Mammary epithelial cell (primary cell): ENCODE data around the gene LIFR.

Source experiments
- CTCF ChIP-seq, 2 donors: IDR thresholded peaks in 1 of 2; conservative IDR thresholded peaks in 1 of 2; 2 replicates each; pipeline ENCODE4 v1.5.1; 2011 to 2012; ENCODE audit warnings: inconsistent platforms in 2 of 2, low read length in 2 of 2, mild to moderate bottlenecking in 2 of 2, control low read depth in 1 of 2, low read depth in 1 of 2; ENCODE audit not compliant: insufficient read depth in 1 of 2; ENCODE audit errors: extremely low read depth in 1 of 2
- EZH2 ChIP-seq: IDR thresholded peaks from 2 replicates; pipeline ENCODE4 v1.6.1; 2012; ENCODE audit warnings: low read length, inconsistent platforms, borderline replicate concordance

GRCh38 chr5:38579105-38579504 lies 22.7 kb upstream of the LIFR start:
- TF ChIP-seq CTCF (conservative IDR thresholded peaks at IDR 0.05 in 1 of 2, IDR thresholded peaks at IDR 0.05 in 1 of 2; ENCODE audit: extremely low read depth in 1 of 2, insufficient read depth in 1 of 2, low read depth in 1 of 2, low read length in 2 of 2), result no peak
- no peak for TF ChIP-seq EZH2
